Fibroblast of pulmonary artery (primary cell): Measurements from ENCODE around the gene COL1A2.
A peak's percentile ranks its signal among the peaks of the same experiment; 100 is the strongest.

Experiments used
- DNase-seq: peaks from one replicate; pipeline ENCODE4 v3.0.0-alpha.2; 2010; ENCODE audit warnings: low read depth
- H3K4me3 ChIP-seq: replicated peaks from 2 replicates; pipeline ENCODE4 v1.5.1; 2011; ENCODE audit warnings: low read depth, mild to moderate bottlenecking, control low read depth, low read length, moderate library complexity
- CTCF ChIP-seq: IDR thresholded peaks from 2 replicates; pipeline ENCODE4 v1.5.1; 2011; ENCODE audit warnings: mild to moderate bottlenecking, control low read depth, low read length, inconsistent platforms; ENCODE audit errors: missing control alignments

The COL1A2 gene

GRCh38 chr7:94429153-94429552 is 34.5 kb downstream of the COL1A2 start:
- DNase-seq = peak; percentile 11
- no peak for TF ChIP-seq CTCF
- no peak overlapping the region for H3K4me3 ChIP-seq

- TF ChIP-seq CTCF = no peak
- no peak overlapping the region for H3K4me3 ChIP-seq
- DNase-seq = no peak
These were observed 36.5 kb downstream of the COL1A2 start for GRCh38 chr7:94431176-94431575.

- TF ChIP-seq CTCF = no peak
- no peak overlapping the region for H3K4me3 ChIP-seq
- DNase-seq = peak; percentile 66
These were observed 37.1 kb downstream of the COL1A2 start for GRCh38 chr7:94431619-94432280.

GRCh38 chr7:94432281-94432670 is 37.6 kb downstream of the COL1A2 start:
- TF ChIP-seq CTCF = no peak
- DNase-seq = no peak
- H3K4me3 ChIP-seq = no peak overlapping the region

- DNase-seq = peak; percentile 37
- no peak overlapping the region for H3K4me3 ChIP-seq
- no peak for TF ChIP-seq CTCF
These were observed 38.1 kb downstream of the COL1A2 start for GRCh38 chr7:94432817-94433216.

GRCh38 chr7:94433224-94433623 is 38.5 kb downstream of the COL1A2 start:
- peak; percentile 13 for DNase-seq
- TF ChIP-seq CTCF = no peak
- H3K4me3 ChIP-seq = no peak overlapping the region

GRCh38 chr7:94434042-94434441 is 39.3 kb downstream of the COL1A2 start:
- no peak overlapping the region for H3K4me3 ChIP-seq
- peak; percentile 27 for DNase-seq
- no peak for TF ChIP-seq CTCF
